GM23248 (cell line): Measurements from ENCODE around the gene PDE4B. TPM values are rescaled to one million over a fixed set of nuclear protein-coding genes. Genes with fewer than 3 reads are reported as not detected.
A peak's percentile ranks its signal among the peaks of the same experiment; 100 is the strongest.
"Not testable (repeated sequence)": the region's sequence is repeated elsewhere in the genome, so short reads cannot be mapped to it uniquely, and the experiment has no call there.

Source experiments
- DNase-seq: peaks from one replicate; pipeline ENCODE4 v3.0.0-alpha.2; 2015
- H2AFZ ChIP-seq: fragments of 200-600 bp; sonication (generic); 2 replicates; pipeline ENCODE4 v1.6.1; 2016; ENCODE audit warnings: antibody characterized with exemption
- H3F3A ChIP-seq: fragments of 200-600 bp; sonication (generic); 2 replicates; pipeline ENCODE4 v1.6.1; 2016; ENCODE audit warnings: mild to moderate bottlenecking, antibody characterized with exemption, mixed run types; ENCODE audit not compliant: insufficient read depth
- H3K27ac ChIP-seq: fragments of 200-600 bp; sonication (generic); 2 replicates; pipeline ENCODE4 v1.5.1; 2016; ENCODE audit warnings: mild to moderate bottlenecking
- H3K27me3 ChIP-seq: fragments of 200-600 bp; sonication (generic); replicated peaks from 2 replicates; pipeline ENCODE4 v1.6.1; 2016; ENCODE audit warnings: mild to moderate bottlenecking; ENCODE audit not compliant: insufficient read depth
- H3K36me3 ChIP-seq: fragments of 200-600 bp; sonication (generic); 2 replicates; pipeline ENCODE4 v1.6.1; 2016; ENCODE audit warnings: low read depth, mild to moderate bottlenecking
- H3K4me1 ChIP-seq: fragments of 200-600 bp; sonication (generic); 2 replicates; pipeline ENCODE4 v1.6.1; 2016; ENCODE audit warnings: mild to moderate bottlenecking; ENCODE audit not compliant: insufficient read depth
- H3K4me2 ChIP-seq: fragments of 200-600 bp; sonication (generic); one replicate; pipeline ENCODE4 v1.6.1; 2016; ENCODE audit warnings: mild to moderate bottlenecking; ENCODE audit not compliant: unreplicated experiment
- H3K4me3 ChIP-seq: fragments of 200-600 bp; sonication (generic); 2 replicates; pipeline ENCODE4 v1.5.1; 2016; ENCODE audit warnings: mild to moderate bottlenecking
- H3K79me2 ChIP-seq: fragments of 200-600 bp; sonication (generic); 2 replicates; pipeline ENCODE4 v1.6.1; 2016; ENCODE audit warnings: mild to moderate bottlenecking; ENCODE audit not compliant: insufficient read depth
- H3K9ac ChIP-seq: fragments of 200-600 bp; sonication (generic); 2 replicates; pipeline ENCODE4 v1.6.1; 2016; ENCODE audit warnings: mild to moderate bottlenecking
- H3K9me2 ChIP-seq: fragments of 200-600 bp; sonication (generic); 2 replicates; pipeline ENCODE4 v1.6.1; 2016; ENCODE audit warnings: mixed run types, mild to moderate bottlenecking, moderate library complexity; ENCODE audit not compliant: insufficient read depth
- H3K9me3 ChIP-seq: fragments of 200-600 bp; sonication (generic); one replicate; pipeline ENCODE4 v1.6.1; 2017; ENCODE audit warnings: low read depth
- H4K20me1 ChIP-seq: fragments of 200-600 bp; sonication (generic); 2 replicates; pipeline ENCODE4 v1.6.0; 2016; ENCODE audit not compliant: insufficient read depth
- EZH2 ChIP-seq: fragments of 200-600 bp; sonication (generic); IDR thresholded peaks from 2 replicates; pipeline ENCODE4 v1.6.1; 2018; ENCODE audit warnings: antibody characterized with exemption, mild to moderate bottlenecking; ENCODE audit not compliant: insufficient read depth, poor library complexity, severe bottlenecking
- EZH2phosphoT487 ChIP-seq: fragments of 200-600 bp; sonication (generic); IDR thresholded peaks from 2 replicates; pipeline ENCODE4 v1.6.1; 2018; ENCODE audit warnings: antibody characterized with exemption, moderate library complexity, mild to moderate bottlenecking, low read depth; ENCODE audit not compliant: insufficient read depth
- WGBS, 2 experiments: methylation state at CpG; one replicate each; pipeline ENCODE4 v1.1.6; 2015 to 2017; ENCODE audit warnings: low lambda C conversion rate in 2 of 2, low coverage in 1 of 2; ENCODE audit errors: missing lambda C conversion rate in 2 of 2; 5-methylcytosine and 5-hydroxymethylcytosine counted together
- in situ Hi-C: fragments of 300-500 bp; cut with MboI; formaldehyde crosslinking; loops from 2 replicates; pipeline ENCODE4 v1.15.0; 2020
- polyA plus RNA-seq: library from polyadenylated mRNA; unstranded; fragments of >200 nt; fragmentation: Nextera tagmentation; extraction: Ambion mirVana; gene quantifications from 2 replicates; pipeline ENCODE4 v1.2.1, GENCODE V29; 2016
- total RNA-seq: library from RNA; depleted of rRNA; stranded (reverse); fragments of >200 nt; shearing (Covaris generic); gene quantifications from 2 replicates; pipeline ENCODE4 v1.2.3, GENCODE V29; 2014

PDE4B gene
- total and polyA plus RNA-seq, 2 experiments from 2014 or later: 19.9 to 36.2 TPM

GRCh38 chr1:66401244-66401643, 608.5 kb downstream of the PDE4B start:
- peaks cover 16% of the 10 kb centered on the region for H3K4me1 ChIP-seq
- WGBS, 2 experiments: 75 to 78% methylated on average over 2 of the region's 2 CpGs
- in situ Hi-C loops: no loop called here
- no peaks in the 10 kb centered on the region for H3K27me3 ChIP-seq
- H3K9me2 ChIP-seq: no peaks in the 10 kb centered on the region
- H3K36me3 ChIP-seq: no peaks in the 10 kb centered on the region
- H3K4me2 ChIP-seq: no peak overlapping the region
- H3K9me3 ChIP-seq: no peaks in the 10 kb centered on the region
- no peak for TF ChIP-seq EZH2phosphoT487
- TF ChIP-seq EZH2: no peak
- no peaks in the 10 kb centered on the region for H4K20me1 ChIP-seq
- no peak for DNase-seq
- no peak overlapping the region for H3K27ac ChIP-seq
- no peak overlapping the region for H3K4me3 ChIP-seq
- no peak overlapping the region for H3K9ac ChIP-seq
- H3F3A ChIP-seq: peaks cover 14% of the 10 kb centered on the region; the same call in 1 of the 2 replicates
- H3K79me2 ChIP-seq: no peaks in the 10 kb centered on the region
- H2AFZ ChIP-seq: no peak overlapping the region

- Histone ChIP-seq H3K9ac (no peak overlapping the region), H3K4me1 (peaks cover 16% of the 10 kb centered on the region), H3K36me3 (no peaks in the 10 kb centered on the region), H3F3A (peaks cover 14% of the 10 kb centered on the region; the same call in 1 of the 2 replicates), H3K79me2 (no peaks in the 10 kb centered on the region), H4K20me1 (no peaks in the 10 kb centered on the region), H3K9me2 (no peaks in the 10 kb centered on the region), H3K4me2 (no peak overlapping the region), H3K27me3 (no peaks in the 10 kb centered on the region), H3K4me3 (no peak overlapping the region), H3K27ac (no peak overlapping the region), H3K9me3 (no peaks in the 10 kb centered on the region), H2AFZ (no peak overlapping the region)
- TF ChIP-seq EZH2 (no peak), EZH2phosphoT487 (no peak)
- in situ Hi-C loops: no loop called here
- 27 to 50% methylated on average over 1 of the region's 1 CpG for WGBS, 2 experiments
- peak; percentile 70 for DNase-seq
These were observed 609.5 kb downstream of the PDE4B start for GRCh38 chr1:66402194-66402593.

GRCh38 chr1:66403007-66403731, 610.5 kb downstream of the PDE4B start:
- Histone ChIP-seq H3F3A (peaks cover 14% of the 10 kb centered on the region; the same call in 1 of the 2 replicates), H2AFZ (no peak overlapping the region), H3K9ac (no peak overlapping the region), H3K9me3 (no peaks in the 10 kb centered on the region), H4K20me1 (no peaks in the 10 kb centered on the region), H3K27me3 (no peaks in the 10 kb centered on the region), H3K4me1 (peaks cover 16% of the 10 kb centered on the region), H3K36me3 (no peaks in the 10 kb centered on the region), H3K4me2 (no peak overlapping the region), H3K79me2 (no peaks in the 10 kb centered on the region), H3K27ac (no peak overlapping the region), H3K4me3 (no peak overlapping the region), H3K9me2 (no peaks in the 10 kb centered on the region)
- 69 to 78% methylated on average over 5 of the region's 5 CpGs for WGBS, 2 experiments
- TF ChIP-seq EZH2phosphoT487: no peak
- no peak for TF ChIP-seq EZH2
- DNase-seq: no peak
- in situ Hi-C loops: no loop called here

DNA sequence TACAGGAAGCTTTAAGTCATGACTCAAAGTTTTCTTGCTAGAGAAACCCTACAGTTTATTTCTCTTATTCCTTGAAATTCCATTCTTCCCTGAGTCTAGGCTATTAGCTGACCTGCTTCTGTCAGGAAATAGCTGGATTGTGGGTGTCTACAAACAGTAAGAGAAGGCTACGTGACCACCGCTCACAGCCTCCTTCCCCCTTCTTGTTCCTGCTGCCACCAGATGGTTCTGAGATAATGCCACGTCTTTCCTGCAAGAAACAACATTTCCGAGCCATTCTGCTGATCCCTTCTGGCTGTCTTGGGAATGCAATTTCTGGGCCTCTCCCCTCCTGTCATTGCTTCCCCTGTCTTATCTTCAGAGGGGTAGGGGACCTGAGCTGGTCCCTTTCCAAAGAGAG, 612.4 kb downstream of the PDE4B start:
- Histone ChIP-seq H4K20me1 (no peaks in the 10 kb centered on the region), H3F3A (peaks cover 6% of the 10 kb centered on the region; the same call in 1 of the 2 replicates), H2AFZ (no peak overlapping the region), H3K9ac (no peak overlapping the region), H3K27ac (no peak overlapping the region), H3K9me2 (no peaks in the 10 kb centered on the region), H3K4me2 (no peak overlapping the region), H3K4me1 (peaks cover 7% of the 10 kb centered on the region), H3K79me2 (no peaks in the 10 kb centered on the region), H3K4me3 (no peak overlapping the region), H3K27me3 (no peaks in the 10 kb centered on the region), H3K36me3 (no peaks in the 10 kb centered on the region), H3K9me3 (no peaks in the 10 kb centered on the region)
- in situ Hi-C loops: no loop called here
- no peak for DNase-seq
- no peak for TF ChIP-seq EZH2phosphoT487
- no peak for TF ChIP-seq EZH2
- 98 to 99% methylated on average over 4 of the region's 4 CpGs for WGBS, 2 experiments

DNA sequence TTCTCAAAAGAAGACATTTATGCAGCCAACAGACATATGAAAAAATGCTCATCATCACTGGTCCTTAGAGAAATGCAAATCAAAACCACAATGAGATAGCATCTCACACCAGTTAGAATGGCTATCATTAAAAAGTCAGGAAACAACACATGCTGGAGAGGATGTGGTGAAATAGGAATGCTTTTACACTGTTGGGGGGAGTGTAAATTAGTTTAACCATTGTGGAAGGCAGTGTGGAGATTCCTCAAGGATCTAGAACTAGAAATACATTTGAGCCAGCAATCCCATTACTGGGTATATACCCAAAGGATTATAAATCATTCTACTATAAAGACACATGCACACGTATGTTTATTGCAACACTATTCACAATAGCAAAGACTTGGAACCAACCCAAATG, 618.8 kb downstream of the PDE4B start:
- H4K20me1 ChIP-seq, DNase-seq, H3K4me2 ChIP-seq, H3K27me3 ChIP-seq, H2AFZ ChIP-seq, H3K36me3 ChIP-seq, H3K27ac ChIP-seq, H3K9me3 ChIP-seq, H3K9me2 ChIP-seq, H3K9ac ChIP-seq, in situ Hi-C loops, H3K4me3 ChIP-seq, H3K79me2 ChIP-seq: not testable (repeated sequence)
- 52 to 57% methylated on average over 1 of the region's 1 CpG for WGBS, 2 experiments
- peaks cover 23% of the 10 kb centered on the region for H3F3A ChIP-seq
- H3K4me1 ChIP-seq: peaks cover 20% of the 10 kb centered on the region
